HG03103 (cell line): ENCODE measurements around the gene IGSF3.

Experiments used
- ATAC-seq: cut with Tn5 transposase; IDR thresholded peaks from one replicate; pipeline ENCODE4 v1.9.1; 2021; ENCODE audit warnings: low read depth; ENCODE audit not compliant: unreplicated experiment

Gene IGSF3

DNA sequence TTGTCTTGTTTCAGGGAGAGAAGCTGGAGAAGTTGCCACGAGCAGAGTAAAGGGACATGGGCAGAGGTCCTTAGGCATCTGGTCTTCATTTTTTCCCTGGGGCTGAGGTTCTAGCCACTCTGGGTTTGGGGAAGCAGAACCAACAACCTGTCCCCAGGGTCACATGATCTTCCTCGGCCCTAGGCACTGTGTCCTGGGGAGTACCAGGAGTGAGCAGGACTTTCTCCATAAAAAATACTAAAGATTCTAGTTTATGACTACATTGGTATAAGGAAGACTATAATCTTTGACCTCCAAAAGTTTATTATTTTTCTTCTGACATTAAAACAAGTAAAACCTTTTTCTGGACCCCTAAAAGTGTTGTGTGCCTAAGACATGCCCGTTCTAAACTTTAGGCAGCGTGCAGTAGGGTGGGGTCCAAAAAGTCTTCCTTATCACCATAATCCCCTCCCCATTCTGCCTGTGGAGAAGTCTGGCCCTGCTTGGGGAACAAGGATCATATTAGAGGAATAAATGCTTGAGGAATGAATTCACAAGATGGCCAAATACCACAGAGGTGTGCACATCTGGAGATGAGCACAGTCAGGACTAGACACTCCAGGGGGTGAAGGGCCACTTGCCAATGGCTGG lies 19.3 kb upstream of the IGSF3 start:
- no peak for ATAC-seq

- no peak for ATAC-seq
Observed at GRCh38 chr1:116686175-116686574, 18.6 kb upstream of the IGSF3 start.

DNA sequence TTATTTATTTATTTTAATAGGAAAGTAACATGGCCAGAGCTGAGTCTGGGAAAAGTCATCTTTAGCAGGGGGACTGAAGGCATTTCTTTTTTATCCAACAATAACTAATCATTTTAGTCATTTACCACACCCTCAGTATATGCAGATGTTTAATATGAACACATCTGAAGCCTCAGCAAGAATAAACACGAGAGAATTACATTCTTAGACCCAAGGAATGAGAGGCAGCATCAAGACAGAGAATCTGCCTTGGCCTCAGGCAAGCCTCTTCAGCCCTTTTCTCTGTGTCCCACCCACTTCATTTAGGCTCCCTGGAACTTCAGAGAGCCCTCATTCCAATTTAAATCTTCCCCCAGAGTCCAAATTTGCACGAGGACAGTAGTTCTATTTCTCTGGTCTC lies 17.0 kb upstream of the IGSF3 start:
- no peak for ATAC-seq

DNA sequence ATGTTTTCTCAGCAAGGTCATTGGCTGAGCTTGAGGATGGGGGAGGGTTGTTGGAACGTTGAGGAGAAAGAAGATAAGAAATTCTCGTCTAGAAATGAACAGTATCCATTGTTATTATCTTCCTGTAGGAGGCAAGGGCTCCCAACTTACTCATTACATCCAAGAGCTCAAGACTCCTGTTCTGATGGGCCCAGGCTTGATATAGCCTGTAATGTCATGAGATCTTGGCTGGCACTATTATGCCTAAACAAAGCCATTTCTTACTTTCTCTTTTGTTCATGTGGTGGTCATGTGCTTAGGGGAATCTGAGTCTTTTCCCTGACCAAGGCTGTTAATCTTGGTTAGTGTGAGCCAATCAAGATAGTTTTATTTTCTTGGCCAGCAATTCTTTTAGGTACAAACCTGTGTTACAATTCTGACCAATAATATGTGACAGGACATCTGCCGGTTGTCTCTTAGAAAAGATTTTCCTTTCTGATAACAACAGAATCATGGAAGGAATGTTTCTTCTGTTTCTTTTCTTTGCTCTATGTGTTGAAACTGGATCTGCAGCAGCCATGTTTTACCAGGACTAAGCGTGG lies 15.2 kb upstream of the IGSF3 start:
- no peak for ATAC-seq

- no peak for ATAC-seq
Observed at GRCh38 chr1:116681343-116681899, 13.9 kb upstream of the IGSF3 start.

GRCh38 chr1:116680752-116681151 lies 13.2 kb upstream of the IGSF3 start:
- no peak for ATAC-seq

DNA sequence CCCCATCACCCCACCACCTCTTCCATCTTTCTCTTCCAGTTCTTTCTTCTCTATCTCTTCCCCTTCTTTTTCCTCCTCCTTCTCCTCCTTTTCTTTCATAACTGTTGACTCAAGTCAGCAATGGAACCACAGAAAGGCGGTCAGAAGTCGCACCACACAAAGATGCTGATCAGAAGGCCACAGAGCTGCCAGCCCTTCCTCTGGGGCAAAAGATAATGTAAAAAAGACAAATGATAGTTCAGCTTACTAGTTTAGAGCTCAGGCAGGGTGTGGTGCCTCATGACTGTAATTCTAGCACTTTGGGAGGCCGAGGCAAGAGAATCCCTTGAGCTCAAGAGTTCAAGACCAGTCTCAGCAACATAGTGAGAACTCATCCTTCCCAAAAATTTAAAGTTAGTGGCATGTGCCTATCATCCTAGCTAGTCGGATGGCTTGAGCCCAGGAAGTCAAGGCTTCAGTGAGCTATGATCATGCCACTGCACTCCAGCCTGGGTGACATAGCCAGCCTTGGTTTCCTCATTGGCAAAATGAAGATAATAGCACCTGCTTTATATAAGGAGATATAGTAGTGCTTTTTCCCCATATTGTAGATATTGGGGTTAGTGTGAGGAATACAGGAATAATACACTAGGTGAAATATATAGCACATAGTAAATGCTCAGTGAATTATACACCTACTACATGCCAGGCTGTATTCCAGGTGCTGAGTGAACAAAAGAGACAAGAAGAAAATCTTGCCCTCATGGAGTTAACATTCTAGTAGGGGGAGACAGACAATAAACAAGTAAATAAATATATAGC lies 12.5 kb upstream of the IGSF3 start:
- no peak for ATAC-seq

DNA sequence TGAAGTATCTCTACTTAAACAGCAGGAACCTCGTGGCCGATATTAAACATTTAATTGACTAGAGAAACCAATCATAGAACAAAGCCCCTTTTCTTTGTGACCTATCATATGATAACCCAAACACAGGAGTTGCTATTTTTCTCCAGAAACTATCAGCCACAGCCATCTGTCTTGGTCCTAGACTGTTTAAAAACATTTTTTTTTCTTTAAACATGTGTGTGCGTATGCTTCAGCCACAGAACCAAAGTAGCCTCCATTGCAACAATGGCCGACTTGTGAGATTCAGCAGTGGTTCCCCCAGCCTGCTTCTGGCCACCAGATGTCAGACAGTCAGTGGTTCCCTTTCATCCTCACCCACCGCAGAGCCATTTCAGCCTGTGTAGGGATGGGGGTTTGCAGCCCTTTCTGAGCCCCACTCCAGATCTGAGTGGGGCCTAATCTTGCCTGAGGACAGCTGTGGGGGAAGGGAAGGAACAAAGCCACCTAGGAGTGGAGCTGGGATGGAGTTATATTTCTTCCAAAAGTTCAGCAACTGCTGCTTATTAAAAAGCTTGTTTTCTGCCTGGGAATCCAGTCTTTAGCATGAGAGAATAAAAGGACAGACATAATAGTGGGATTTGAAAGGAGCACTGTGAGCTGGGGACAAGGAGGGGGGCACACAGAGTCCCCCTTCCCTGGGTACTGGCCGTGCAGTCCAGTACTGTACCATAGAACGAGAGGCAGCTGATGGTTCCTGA lies 11.7 kb upstream of the IGSF3 start:
- no peak for ATAC-seq

- ATAC-seq, result no peak
Observed at GRCh38 chr1:116678732-116679090, 11.2 kb upstream of the IGSF3 start.

DNA sequence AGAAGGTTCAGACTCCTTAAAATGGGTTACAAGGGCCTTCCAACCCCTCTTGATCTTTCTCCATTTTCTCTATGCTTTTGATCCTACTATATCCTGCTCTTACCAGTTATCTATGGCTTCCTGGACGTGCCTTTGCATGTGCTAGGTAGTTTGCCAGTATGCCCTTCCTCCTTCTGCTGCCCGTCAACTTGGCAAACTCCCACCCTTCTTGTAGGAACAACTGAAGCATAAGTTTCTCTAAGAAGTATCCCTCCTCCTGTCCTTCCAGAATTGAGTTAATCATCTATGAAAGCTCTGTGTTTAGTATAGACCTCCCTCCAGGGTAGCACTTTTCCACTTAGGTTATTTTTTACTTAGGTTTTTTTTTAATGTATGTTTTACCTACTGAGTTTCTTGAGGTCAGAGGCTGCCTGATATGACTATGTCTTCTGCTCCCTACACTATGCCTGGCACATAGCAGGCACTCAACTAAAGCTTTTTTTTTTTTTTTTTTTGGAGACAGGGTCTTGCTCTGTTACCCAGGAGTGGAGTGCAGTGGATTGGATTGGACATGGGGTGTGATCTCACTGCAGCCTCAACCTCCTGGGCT lies 10.0 kb upstream of the IGSF3 start:
- no peak for ATAC-seq

GRCh38 chr1:116676291-116676690 lies 8.8 kb upstream of the IGSF3 start:
- no peak for ATAC-seq

DNA sequence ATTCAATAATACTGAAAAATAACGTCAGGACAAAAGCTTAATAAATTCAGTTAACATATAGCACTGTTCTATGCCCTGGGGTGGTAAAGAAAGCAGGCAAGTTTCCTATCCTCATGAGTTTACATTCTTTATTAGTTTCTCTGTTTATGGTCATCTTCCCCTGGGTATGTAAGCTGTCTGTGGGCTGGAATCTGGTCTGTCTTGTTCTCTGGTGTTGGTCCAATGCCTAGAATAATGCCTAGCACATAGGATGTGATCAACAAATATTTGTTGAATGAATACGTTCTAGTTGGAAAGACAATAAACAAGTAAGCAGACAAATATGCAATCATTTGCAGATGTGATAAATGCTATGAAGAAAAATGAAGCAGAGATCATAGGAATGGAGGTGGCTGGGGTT lies 7.2 kb upstream of the IGSF3 start:
- no peak for ATAC-seq

DNA sequence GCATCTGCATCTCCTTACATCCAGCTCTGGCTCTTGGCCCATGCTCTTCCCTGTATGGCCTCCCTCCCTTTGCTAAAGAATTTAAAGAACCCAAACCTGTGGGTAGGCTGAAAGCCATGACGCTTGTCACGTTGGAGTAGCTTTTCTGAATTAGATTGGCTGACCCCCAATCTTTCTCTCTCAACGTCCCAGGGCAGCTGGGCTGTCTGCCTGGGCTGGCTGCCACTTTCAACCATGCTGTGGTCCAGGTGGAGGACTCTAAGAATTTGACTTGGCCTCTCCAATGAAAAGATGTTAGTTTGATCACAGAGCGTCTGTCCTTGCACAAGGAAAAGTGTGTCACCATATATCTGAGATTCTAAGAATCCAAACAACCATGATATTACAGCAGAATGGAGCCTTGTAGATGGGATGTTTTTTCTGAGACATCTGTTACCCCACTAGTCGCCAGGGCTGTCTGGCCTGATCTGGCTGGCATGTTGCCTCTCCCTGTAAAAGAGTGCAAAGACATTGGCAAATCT lies 6.5 kb upstream of the IGSF3 start:
- ATAC-seq, result no peak

DNA sequence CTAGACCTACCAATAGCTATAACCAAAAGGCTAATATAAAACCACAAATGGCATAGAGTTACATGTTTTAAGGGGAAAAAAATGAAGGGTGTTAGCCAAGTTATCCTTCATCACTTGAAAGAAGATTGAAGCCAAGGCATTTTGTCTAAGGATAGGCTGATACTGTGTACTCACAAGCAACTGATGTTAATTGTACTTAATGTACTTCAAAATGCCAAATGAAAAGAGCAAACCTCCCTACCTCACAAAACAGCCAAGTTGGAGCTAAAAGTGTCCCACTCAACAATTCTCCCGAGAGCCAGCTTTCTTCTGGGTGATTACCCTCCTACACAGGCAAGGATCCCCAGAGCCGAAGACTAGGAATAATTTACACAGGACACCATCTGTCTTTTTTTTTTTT lies 4.4 kb upstream of the IGSF3 start:
- no peak for ATAC-seq

GRCh38 chr1:116671072-116671760 lies 3.7 kb upstream of the IGSF3 start:
- no peak for ATAC-seq

DNA sequence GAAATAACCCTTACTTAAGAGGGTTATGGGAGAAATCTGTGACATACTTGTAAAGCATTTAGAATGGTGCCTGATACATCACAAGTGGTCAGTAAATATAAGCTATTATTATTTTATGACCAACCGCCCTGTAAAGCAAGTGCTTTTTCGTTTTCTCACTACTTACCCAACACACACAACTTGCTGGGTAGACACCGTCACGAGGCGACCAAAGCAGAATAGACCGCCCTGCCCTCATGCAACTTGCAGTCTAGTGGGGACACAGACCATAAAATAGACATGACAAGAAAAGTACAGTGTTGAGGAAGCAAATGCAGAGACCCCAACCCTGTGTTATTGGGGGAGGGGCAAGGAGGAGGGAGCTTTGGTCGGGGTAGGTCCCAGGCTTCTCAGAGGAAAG lies 744 bp upstream of the IGSF3 start:
- ATAC-seq, result no peak

- no peak for ATAC-seq
Observed at GRCh38 chr1:116667078-116667574, 407 bp downstream of the IGSF3 start.

DNA sequence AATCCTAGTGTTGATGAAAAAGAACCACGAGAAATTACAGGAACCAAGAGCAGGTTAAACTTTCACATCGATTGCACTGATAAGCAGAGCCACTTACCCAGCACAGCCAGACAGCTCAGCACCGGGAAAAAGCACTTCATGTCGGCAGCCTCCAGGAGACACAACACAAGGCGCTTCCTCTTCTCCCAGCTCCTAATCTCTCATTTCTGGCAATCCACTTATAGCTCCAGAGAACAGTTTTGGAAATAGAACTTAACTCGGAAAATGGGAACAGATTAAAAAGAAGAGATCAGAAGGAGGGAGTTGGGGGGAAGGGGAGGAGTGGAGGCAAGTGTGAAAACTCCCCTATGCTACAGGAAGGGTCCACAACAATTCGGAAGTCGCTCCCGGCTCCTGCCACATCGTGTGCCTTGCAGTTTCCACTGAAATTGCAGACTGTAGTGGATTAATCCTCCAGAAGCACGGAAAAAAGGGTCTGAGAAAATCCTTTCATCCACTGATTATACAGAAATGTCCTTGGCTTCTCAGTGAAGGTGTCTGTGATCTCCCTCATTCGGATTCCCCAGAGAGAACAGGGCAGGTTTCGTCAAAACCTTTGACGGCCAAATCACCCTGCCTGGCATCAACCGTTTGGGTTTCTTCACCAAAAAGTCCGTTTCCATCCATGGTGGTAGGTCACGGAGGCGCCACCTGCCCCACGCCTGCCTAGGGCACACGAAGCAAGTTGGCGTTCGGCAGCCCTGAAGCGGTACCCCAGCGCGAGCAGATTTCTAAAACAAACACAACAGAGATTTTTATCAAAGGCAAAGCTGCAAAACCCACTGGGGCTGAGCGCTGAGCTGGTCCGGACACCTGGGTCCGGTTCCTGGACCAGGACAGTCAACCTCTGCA lies 1.1 kb downstream of the IGSF3 start:
- no peak for ATAC-seq

- no peak for ATAC-seq
Observed at GRCh38 chr1:116664978-116665371, 2.6 kb downstream of the IGSF3 start.
